GM12878 (cell line): ENCODE measurements around the gene LYG1. TPM values are rescaled to one million over a fixed set of nuclear protein-coding genes. Genes with fewer than 3 reads are reported as not detected.

Experiments
- ATF7 ChIP-seq: fragments of 450-650 bp; IDR thresholded peaks from 2 replicates; pipeline ENCODE4 v1.6.1; 2016; ENCODE audit warnings: low read depth, mild to moderate bottlenecking
- CBX5 ChIP-seq: sonication (generic); IDR thresholded peaks from 2 replicates; pipeline ENCODE4 v1.6.1; 2016; ENCODE audit warnings: low read depth, moderate library complexity, mild to moderate bottlenecking, inconsistent platforms
- EZH2 ChIP-seq: IDR thresholded peaks from 2 replicates; pipeline ENCODE4 v1.6.1; 2012; ENCODE audit warnings: low read depth, mild to moderate bottlenecking, control low read depth, inconsistent platforms, low read length, borderline replicate concordance; ENCODE audit not compliant: control insufficient read depth
- NBN ChIP-seq: fragments of 450-650 bp; IDR thresholded peaks from 2 replicates; pipeline ENCODE4 v1.6.1; 2016
- NFYA ChIP-seq: IDR thresholded peaks from 2 replicates; pipeline ENCODE4 v1.6.1; 2011; ENCODE audit warnings: low read depth, mild to moderate bottlenecking, low read length, improper control_type of control experiment, borderline replicate concordance
- NKRF ChIP-seq: fragments of 450-650 bp; conservative IDR thresholded peaks from 2 replicates; pipeline ENCODE4 v1.6.1; 2017; ENCODE audit warnings: mild to moderate bottlenecking, moderate library complexity
- NR2F1 ChIP-seq: fragments of 450-650 bp; conservative IDR thresholded peaks from 2 replicates; pipeline ENCODE4 v1.6.1; 2017; ENCODE audit warnings: mild to moderate bottlenecking
- PAX8 ChIP-seq: fragments of 450-650 bp; IDR thresholded peaks from 2 replicates; pipeline ENCODE4 v1.6.1; 2017; ENCODE audit warnings: mild to moderate bottlenecking, moderate library complexity
- PML ChIP-seq: IDR thresholded peaks from 2 replicates; pipeline ENCODE4 v1.6.1; 2012; ENCODE audit warnings: low read length, inconsistent platforms
- PRDM15 ChIP-seq: fragments of 450-650 bp; formaldehyde crosslinking; IDR thresholded peaks from 2 replicates; pipeline ENCODE4 v1.4.0; 2020; ENCODE audit warnings: mild to moderate bottlenecking, moderate library complexity
- RBBP5 ChIP-seq: fragments of 200-600 bp; sonication (generic); conservative IDR thresholded peaks from 2 replicates; pipeline ENCODE4 v1.6.1; 2016
- RELB ChIP-seq: fragments of 450-650 bp; IDR thresholded peaks from 2 replicates; pipeline ENCODE4 v1.6.1; 2017; ENCODE audit warnings: low read depth, mild to moderate bottlenecking, moderate library complexity
- SMAD1 ChIP-seq: fragments of 450-650 bp; IDR thresholded peaks from 2 replicates; pipeline ENCODE4 v1.6.1; 2018; ENCODE audit warnings: mild to moderate bottlenecking, low read depth; ENCODE audit not compliant: partially characterized antibody
- SREBF2 ChIP-seq: IDR thresholded peaks from 2 replicates; pipeline ENCODE4 v1.6.1; 2012; ENCODE audit warnings: mild to moderate bottlenecking, low read length
- SRF ChIP-seq, 2 experiments: IDR thresholded peaks; 2 replicates each; pipeline ENCODE4 v1.6.1; 2011; ENCODE audit warnings: low read depth in 2 of 2, low read length in 2 of 2, mild to moderate bottlenecking in 1 of 2, moderate library complexity in 1 of 2
- TCF7 ChIP-seq: IDR thresholded peaks from 2 replicates; pipeline ENCODE4 v1.6.1; 2014; ENCODE audit warnings: antibody characterized with exemption, borderline replicate concordance
- ZNF592 ChIP-seq: fragments of 450-650 bp; IDR thresholded peaks from 2 replicates; pipeline ENCODE4 v1.6.1; 2017; ENCODE audit warnings: mild to moderate bottlenecking, moderate library complexity
- polyA plus RNA-seq, 11 experiments: library from polyadenylated mRNA; depleted of rRNA in 4 of 11; unstranded in 6 of 11; stranded (reverse) in 5 of 11; fragments of >200 nt; fragmentation: Nextera tagmentation in 4 of 11; fragmentation: Illumina TruSeq in 1 of 11; extraction: Ambion mirVana in 4 of 11; extraction: Trizol in 1 of 11; gene quantifications; 1 replicate in 1 of 11; 2 replicates in 10 of 11; pipeline versions ENCODE4 v1.2.1 to v1.2.3, GENCODE V29; 2011 to 2016; ENCODE audit warnings: inconsistent platforms in 2 of 11, missing spikeins in 2 of 11, low read depth in 1 of 11
- total RNA-seq, 4 experiments: library from RNA; depleted of rRNA in 3 of 4; stranded (reverse); fragments of >200 nt in 3 of 4; fragmentation: Illumina TruSeq in 1 of 4; extraction: Trizol in 1 of 4; gene quantifications; 2 replicates each; pipeline versions ENCODE4 v1.2.1 to v1.2.3, GENCODE V29; 2013 to 2021

Gene LYG1
- total and polyA plus RNA-seq, 10 of the 15 experiments (the other 5 are each of a cell fraction or from before 2014, with no cell fraction given) = 0.27 to 1.3 (median 0.79) TPM; not detected in 1

GRCh38 chr2:99335911-99336803 lies 35.2 kb upstream of the LYG1 start, which contains the start of gene TXNDC9 (continued):
- peak; percentile 54 for TF ChIP-seq NKRF
- peak; percentile 43; the same call in 1 of the 2 replicates for TF ChIP-seq NBN
- TF ChIP-seq NR2F1 = 0 out of 2 replicates have a peak, but pooled peaks have one; percentile 19
- peak; percentile 50; the same call in 1 of the 2 replicates for TF ChIP-seq ATF7
- no peak for TF ChIP-seq ZNF592
- peak in 1 of 2 experiments; percentile 85; a peak in 2 of 4 replicates for TF ChIP-seq SRF (IDR thresholded peaks at IDR 0.05; ENCODE audit: low read depth in 2 of 2, low read length in 2 of 2)
- TF ChIP-seq TCF7 = no peak
- no peak for TF ChIP-seq EZH2
- TF ChIP-seq SMAD1 = no peak
- 0 out of 2 replicates have a peak, but pooled peaks have one; percentile 27 for TF ChIP-seq PRDM15 (CRISPR knock-in tag)
- peak; percentile 55; the same call in 1 of the 2 replicates for TF ChIP-seq SREBF2
- peak; percentile 63 for TF ChIP-seq RELB
- TF ChIP-seq NFYA = no peak
- TF ChIP-seq PML = peak; percentile 97
- TF ChIP-seq CBX5 = peak; percentile 79; the same call in 1 of the 2 replicates
- TF ChIP-seq RBBP5 = no peak
- peak; percentile 100 for TF ChIP-seq PAX8
